SK-N-SH (cell line): Measurements from ENCODE around the gene TRAF3IP1. TPM values are rescaled to one million over a fixed set of nuclear protein-coding genes. Genes with fewer than 3 reads are reported as not detected.

Experiments used
- CTCF ChIA-PET: fragments of 300-600, 350-600 bp; formaldehyde crosslinking; extraction: SDS; loops from one replicate; lab custom pipeline; 2021; lab: Yijun Ruan, JAX
- POLR2A ChIA-PET: fragments of 350-600 bp; sonication (Branson Sonifier 250); formaldehyde crosslinking; extraction: SDS; loops from one replicate; lab custom pipeline; 2020; ENCODE audit warnings: antibody characterized with exemption, inconsistent platforms; lab: Yijun Ruan, JAX
- DNase-seq: peaks from one replicate; pipeline ENCODE4 v3.0.0; 2012
- H2AFZ ChIP-seq: fragments of 200-600 bp; sonication (generic); 2 replicates; pipeline ENCODE4 v1.8.1; 2016; ENCODE audit warnings: antibody characterized with exemption, mild to moderate bottlenecking, low read depth
- H3F3A ChIP-seq: fragments of 200-600 bp; sonication (generic); replicated peaks from 2 replicates; pipeline ENCODE3; 2016; ENCODE audit warnings: antibody characterized with exemption, mild to moderate bottlenecking; ENCODE audit not compliant: insufficient read depth
- H3K27ac ChIP-seq, 2 experiments: fragments of 200-500 bp in 1 of 2; fragments of 200-600 bp in 1 of 2; sonication (Bioruptor generic) in 1 of 2; sonication (generic), shearing (Covaris generic) in 1 of 2; 2 replicates each; pipeline versions ENCODE4 v1.5.1 to v1.6.1; 2014 to 2016; ENCODE audit warnings: low read depth in 2 of 2, inconsistent platforms in 1 of 2, low read length in 1 of 2, mild to moderate bottlenecking in 1 of 2, mixed read lengths in 1 of 2
- H3K27me3 ChIP-seq: fragments of 200-600 bp; sonication (generic), shearing (Covaris generic); 2 replicates; pipeline ENCODE4 v1.6.1; 2016; ENCODE audit warnings: mixed run types; ENCODE audit not compliant: insufficient read depth
- H3K36me3 ChIP-seq, 2 experiments: fragments of 200-500 bp in 1 of 2; fragments of 200-600 bp in 1 of 2; sonication (Bioruptor generic) in 1 of 2; sonication (generic) in 1 of 2; replicated peaks in 1 of 2; 2 replicates each; pipeline versions ENCODE3 to v1.5.1; 2014 to 2016; ENCODE audit warnings: low read length in 1 of 2, mild to moderate bottlenecking in 1 of 2; ENCODE audit not compliant: insufficient read depth in 2 of 2, control insufficient read depth in 1 of 2
- H3K4me1 ChIP-seq, 2 experiments: fragments of 200-500 bp in 1 of 2; fragments of 200-600 bp in 1 of 2; sonication (Bioruptor generic) in 1 of 2; sonication (generic), shearing (Covaris generic) in 1 of 2; 2 replicates each; pipeline versions ENCODE4 v1.5.1 to v1.6.1; 2014 to 2016; ENCODE audit warnings: low read depth in 1 of 2, low read length in 1 of 2, mixed run types in 1 of 2; ENCODE audit not compliant: insufficient read depth in 2 of 2, control insufficient read depth in 1 of 2
- H3K4me2 ChIP-seq: fragments of 200-600 bp; sonication (generic), shearing (Covaris generic); 2 replicates; pipeline ENCODE4 v1.6.1; 2017; ENCODE audit warnings: mixed run types
- H3K4me3 ChIP-seq, 2 experiments: fragments of 200-500 bp in 1 of 2; fragments of 200-600 bp in 1 of 2; sonication (Bioruptor generic) in 1 of 2; sonication (generic), shearing (Covaris generic) in 1 of 2; 2 replicates each; pipeline versions ENCODE4 v1.5.1 to v1.8.1; 2014 to 2016; ENCODE audit warnings: low read depth in 2 of 2, inconsistent platforms in 1 of 2, low read length in 1 of 2, mild to moderate bottlenecking in 1 of 2, mixed read lengths in 1 of 2, moderate library complexity in 1 of 2
- H3K79me2 ChIP-seq: fragments of 200-600 bp; sonication (generic); 2 replicates; pipeline ENCODE4 v1.8.1; 2017; ENCODE audit warnings: mild to moderate bottlenecking; ENCODE audit not compliant: insufficient read depth
- H3K9ac ChIP-seq: fragments of 200-600 bp; sonication (generic); 2 replicates; pipeline ENCODE4 v1.6.1; 2017; ENCODE audit warnings: mixed run types
- H3K9me2 ChIP-seq: fragments of 200-600 bp; sonication (generic); 2 replicates; pipeline ENCODE4 v1.6.1; 2017; ENCODE audit warnings: mixed run types
- H3K9me3 ChIP-seq: fragments of 200-600 bp; sonication (generic); 2 replicates; pipeline ENCODE4 v1.6.1; 2017; ENCODE audit warnings: mixed run types, mild to moderate bottlenecking, moderate library complexity
- H4K20me1 ChIP-seq: fragments of 200-600 bp; sonication (generic); 2 replicates; pipeline ENCODE4 v1.6.1; 2017; ENCODE audit warnings: mild to moderate bottlenecking, mixed run types; ENCODE audit not compliant: insufficient read depth
- ELF1 ChIP-seq: IDR thresholded peaks from 2 replicates; pipeline ENCODE4 v1.4.0; 2012
- EZH2phosphoT487 ChIP-seq: fragments of 200-600 bp; sonication (generic); IDR thresholded peaks from 2 replicates; pipeline ENCODE4 v1.6.1; 2017; ENCODE audit warnings: low read depth, mixed run types, mild to moderate bottlenecking, antibody characterized with exemption, moderate library complexity, borderline replicate concordance
- FOXM1 ChIP-seq: IDR thresholded peaks from 2 replicates; pipeline ENCODE4 v1.4.0; 2012; ENCODE audit warnings: low read depth, mild to moderate bottlenecking
- GATA2 ChIP-seq: sonication (generic); formaldehyde crosslinking; IDR thresholded peaks from 2 replicates; pipeline ENCODE4 v1.5.0; 2020; ENCODE audit warnings: mild to moderate bottlenecking, missing genetic modification reagents
- JUND ChIP-seq: IDR thresholded peaks from 2 replicates; pipeline ENCODE4 v1.4.0; 2012
- MEF2A ChIP-seq: IDR thresholded peaks from 2 replicates; pipeline ENCODE4 v1.4.0; 2012; ENCODE audit warnings: low read depth, borderline replicate concordance
- MXI1 ChIP-seq: IDR thresholded peaks from 2 replicates; pipeline ENCODE4 v1.6.1; 2012; ENCODE audit warnings: mild to moderate bottlenecking, low read depth, low read length, improper control_type of control experiment
- NFIC ChIP-seq: IDR thresholded peaks from 2 replicates; pipeline ENCODE4 v1.4.0; 2012; ENCODE audit warnings: borderline replicate concordance
- RAD21 ChIP-seq: IDR thresholded peaks from 2 replicates; pipeline ENCODE4 v1.6.1; 2012; ENCODE audit warnings: mild to moderate bottlenecking, low read length
- RCOR1 ChIP-seq: fragments of 150-350 bp; IDR thresholded peaks from 2 replicates; pipeline ENCODE4 v1.6.1; 2017; ENCODE audit warnings: antibody characterized with exemption, low read length
- RFX5 ChIP-seq: IDR thresholded peaks from 2 replicates; pipeline ENCODE4 v1.6.1; 2012; ENCODE audit warnings: mild to moderate bottlenecking, improper control_type of control experiment, low read length
- RXRA ChIP-seq: IDR thresholded peaks from 2 replicates; pipeline ENCODE4 v1.4.0; 2012; ENCODE audit warnings: low read depth, mild to moderate bottlenecking, borderline replicate concordance
- TAF1 ChIP-seq: IDR thresholded peaks from 2 replicates; pipeline ENCODE4 v1.6.1; 2012; ENCODE audit warnings: low read depth, mild to moderate bottlenecking, low read length, moderate library complexity, borderline replicate concordance
- TEAD4 ChIP-seq: IDR thresholded peaks from 2 replicates; pipeline ENCODE4 v1.4.0; 2012; ENCODE audit warnings: mild to moderate bottlenecking, borderline replicate concordance; ENCODE audit not compliant: insufficient read depth
- YY1 ChIP-seq: IDR thresholded peaks from 2 replicates; pipeline ENCODE4 v1.4.0; 2012; ENCODE audit warnings: low read depth, mild to moderate bottlenecking
- WGBS: methylation state at CpG from one replicate; pipeline ENCODE4 v1.1.6; 2017; ENCODE audit warnings: low lambda C conversion rate; 5-methylcytosine and 5-hydroxymethylcytosine counted together
- polyA plus RNA-seq, 3 experiments: library from polyadenylated mRNA; depleted of rRNA; stranded (reverse); fragments of >200 nt; gene quantifications; 2 replicates each; pipeline ENCODE4 v1.2.3, GENCODE V29; 2012
- TF ChIP-seq, protein P1 (sequence below): IDR thresholded peaks from 2 replicates; pipeline ENCODE4 v1.4.0; 2012; ENCODE audit warnings: low read depth, borderline replicate concordance
- TF ChIP-seq, protein P2 (sequence below): fragments of 200-600 bp; sonication (generic); IDR thresholded peaks from 2 replicates; pipeline ENCODE4 v1.6.1; 2017; ENCODE audit warnings: antibody characterized with exemption, mild to moderate bottlenecking, moderate library complexity
- TF ChIP-seq, protein P3 (sequence below): IDR thresholded peaks from 2 replicates; pipeline ENCODE4 v1.4.0; 2012; ENCODE audit warnings: low read depth, borderline replicate concordance
- TF ChIP-seq, protein P4 (sequence below): IDR thresholded peaks from 2 replicates; pipeline ENCODE4; 2012
- TF ChIP-seq, protein P5 (sequence below): fragments of 150-350 bp; IDR thresholded peaks from 2 replicates; pipeline ENCODE4 v1.6.1; 2016; ENCODE audit warnings: mild to moderate bottlenecking, low read depth, low read length

TRAF3IP1 gene
- polyA plus RNA-seq, 1 of the 3 experiments (the other 2 are of a cell fraction), result 15.0 TPM

DNA sequence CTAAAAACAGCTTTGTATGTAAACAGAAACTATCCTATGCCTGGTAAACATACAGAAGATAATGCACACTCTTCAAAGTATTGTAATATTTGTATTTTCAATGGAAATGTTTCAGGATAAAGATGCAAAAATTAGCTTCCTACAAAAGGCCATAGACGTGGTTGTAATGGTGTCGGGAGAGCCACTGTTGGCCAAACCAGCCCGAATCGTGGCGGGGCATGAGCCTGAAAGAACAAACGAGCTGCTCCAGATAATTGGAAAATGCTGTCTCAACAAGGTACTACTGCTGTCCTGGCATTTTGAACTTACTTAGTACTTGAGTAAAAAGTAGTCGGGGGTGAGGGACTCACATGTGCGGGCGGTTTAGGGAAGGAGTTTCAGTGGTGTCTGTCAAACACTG, 5.4 kb downstream of the TRAF3IP1 start:
- peaks cover 3% of the 10 kb centered on the region for H3F3A ChIP-seq
- H4K20me1 ChIP-seq, result peaks cover 3% of the 10 kb centered on the region; the same call in 1 of the 2 replicates
- H3K4me1 ChIP-seq, result peaks cover 0 to 12% of the 10 kb centered on the region in 2 experiments; a peak in 1 of 4 replicates
- H3K4me2 ChIP-seq, result no peak overlapping the region
- no peaks in the 10 kb centered on the region for H3K9me2 ChIP-seq
- H3K9ac ChIP-seq, result no peak overlapping the region
- H3K36me3 ChIP-seq, result peaks cover 16 to 37% of the 10 kb centered on the region in 2 experiments
- H3K4me3 ChIP-seq, result no peak overlapping the region
- no peaks in the 10 kb centered on the region for H3K27me3 ChIP-seq
- 94% methylated on average over 9 of the region's 9 CpGs for WGBS
- ChIA-PET POLR2A (no interaction called here), CTCF (interaction anchor here (0.8 to 1.2 kb wide), 2 partner anchors 25 to 70 kb away, joined by 3 read pairs; no protein-coding TSS in a partner anchor)
- H3K9me3 ChIP-seq, result no peaks in the 10 kb centered on the region
- peaks cover 63% of the 10 kb centered on the region for H3K79me2 ChIP-seq
- H3K27ac ChIP-seq, result no peak overlapping the region
- TF ChIP-seq EZH2phosphoT487 (no peak), NFIC (no peak), YY1 (no peak), GATA2 (no peak), TEAD4 (no peak), RCOR1 (no peak), JUND (no peak), TAF1 (no peak), ELF1 (no peak), MXI1 (no peak), RAD21 (no peak), MEF2A (no peak), RXRA (no peak), RFX5 (no peak), FOXM1 (no peak)
- TF ChIP-seq, protein P1, sequence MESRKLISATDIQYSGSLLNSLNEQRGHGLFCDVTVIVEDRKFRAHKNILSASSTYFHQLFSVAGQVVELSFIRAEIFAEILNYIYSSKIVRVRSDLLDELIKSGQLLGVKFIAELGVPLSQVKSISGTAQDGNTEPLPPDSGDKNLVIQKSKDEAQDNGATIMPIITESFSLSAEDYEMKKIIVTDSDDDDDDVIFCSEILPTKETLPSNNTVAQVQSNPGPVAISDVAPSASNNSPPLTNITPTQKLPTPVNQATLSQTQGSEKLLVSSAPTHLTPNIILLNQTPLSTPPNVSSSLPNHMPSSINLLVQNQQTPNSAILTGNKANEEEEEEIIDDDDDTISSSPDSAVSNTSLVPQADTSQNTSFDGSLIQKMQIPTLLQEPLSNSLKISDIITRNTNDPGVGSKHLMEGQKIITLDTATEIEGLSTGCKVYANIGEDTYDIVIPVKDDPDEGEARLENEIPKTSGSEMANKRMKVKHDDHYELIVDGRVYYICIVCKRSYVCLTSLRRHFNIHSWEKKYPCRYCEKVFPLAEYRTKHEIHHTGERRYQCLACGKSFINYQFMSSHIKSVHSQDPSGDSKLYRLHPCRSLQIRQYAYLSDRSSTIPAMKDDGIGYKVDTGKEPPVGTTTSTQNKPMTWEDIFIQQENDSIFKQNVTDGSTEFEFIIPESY, result no peak
- TF ChIP-seq, protein P2, sequence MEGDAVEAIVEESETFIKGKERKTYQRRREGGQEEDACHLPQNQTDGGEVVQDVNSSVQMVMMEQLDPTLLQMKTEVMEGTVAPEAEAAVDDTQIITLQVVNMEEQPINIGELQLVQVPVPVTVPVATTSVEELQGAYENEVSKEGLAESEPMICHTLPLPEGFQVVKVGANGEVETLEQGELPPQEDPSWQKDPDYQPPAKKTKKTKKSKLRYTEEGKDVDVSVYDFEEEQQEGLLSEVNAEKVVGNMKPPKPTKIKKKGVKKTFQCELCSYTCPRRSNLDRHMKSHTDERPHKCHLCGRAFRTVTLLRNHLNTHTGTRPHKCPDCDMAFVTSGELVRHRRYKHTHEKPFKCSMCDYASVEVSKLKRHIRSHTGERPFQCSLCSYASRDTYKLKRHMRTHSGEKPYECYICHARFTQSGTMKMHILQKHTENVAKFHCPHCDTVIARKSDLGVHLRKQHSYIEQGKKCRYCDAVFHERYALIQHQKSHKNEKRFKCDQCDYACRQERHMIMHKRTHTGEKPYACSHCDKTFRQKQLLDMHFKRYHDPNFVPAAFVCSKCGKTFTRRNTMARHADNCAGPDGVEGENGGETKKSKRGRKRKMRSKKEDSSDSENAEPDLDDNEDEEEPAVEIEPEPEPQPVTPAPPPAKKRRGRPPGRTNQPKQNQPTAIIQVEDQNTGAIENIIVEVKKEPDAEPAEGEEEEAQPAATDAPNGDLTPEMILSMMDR, result no peak
- TF ChIP-seq, protein P3, sequence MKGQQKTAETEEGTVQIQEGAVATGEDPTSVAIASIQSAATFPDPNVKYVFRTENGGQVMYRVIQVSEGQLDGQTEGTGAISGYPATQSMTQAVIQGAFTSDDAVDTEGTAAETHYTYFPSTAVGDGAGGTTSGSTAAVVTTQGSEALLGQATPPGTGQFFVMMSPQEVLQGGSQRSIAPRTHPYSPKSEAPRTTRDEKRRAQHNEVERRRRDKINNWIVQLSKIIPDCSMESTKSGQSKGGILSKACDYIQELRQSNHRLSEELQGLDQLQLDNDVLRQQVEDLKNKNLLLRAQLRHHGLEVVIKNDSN, result no peak
- TF ChIP-seq, protein P4, sequence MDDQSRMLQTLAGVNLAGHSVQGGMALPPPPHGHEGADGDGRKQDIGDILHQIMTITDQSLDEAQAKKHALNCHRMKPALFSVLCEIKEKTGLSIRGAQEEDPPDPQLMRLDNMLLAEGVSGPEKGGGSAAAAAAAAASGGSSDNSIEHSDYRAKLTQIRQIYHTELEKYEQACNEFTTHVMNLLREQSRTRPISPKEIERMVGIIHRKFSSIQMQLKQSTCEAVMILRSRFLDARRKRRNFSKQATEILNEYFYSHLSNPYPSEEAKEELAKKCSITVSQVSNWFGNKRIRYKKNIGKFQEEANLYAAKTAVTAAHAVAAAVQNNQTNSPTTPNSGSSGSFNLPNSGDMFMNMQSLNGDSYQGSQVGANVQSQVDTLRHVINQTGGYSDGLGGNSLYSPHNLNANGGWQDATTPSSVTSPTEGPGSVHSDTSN, result no peak
- TF ChIP-seq, protein P5, sequence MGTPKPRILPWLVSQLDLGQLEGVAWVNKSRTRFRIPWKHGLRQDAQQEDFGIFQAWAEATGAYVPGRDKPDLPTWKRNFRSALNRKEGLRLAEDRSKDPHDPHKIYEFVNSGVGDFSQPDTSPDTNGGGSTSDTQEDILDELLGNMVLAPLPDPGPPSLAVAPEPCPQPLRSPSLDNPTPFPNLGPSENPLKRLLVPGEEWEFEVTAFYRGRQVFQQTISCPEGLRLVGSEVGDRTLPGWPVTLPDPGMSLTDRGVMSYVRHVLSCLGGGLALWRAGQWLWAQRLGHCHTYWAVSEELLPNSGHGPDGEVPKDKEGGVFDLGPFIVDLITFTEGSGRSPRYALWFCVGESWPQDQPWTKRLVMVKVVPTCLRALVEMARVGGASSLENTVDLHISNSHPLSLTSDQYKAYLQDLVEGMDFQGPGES, result no peak
- no peak for DNase-seq
- no peak overlapping the region for H2AFZ ChIP-seq
